IMR-90 (cell line): ENCODE measurements around the gene MGAT5B. TPM values are rescaled to one million over a fixed set of nuclear protein-coding genes. Genes with fewer than 3 reads are reported as not detected.

Experiments used
- ATAC-seq: fragments of 200-7000 bp; cut with Tn5 transposase; 2 replicates; pipeline ENCODE4 v1.9.1; 2020; ENCODE audit warnings: low read depth, mild to moderate bottlenecking, moderate library complexity
- BruUV-seq: library from RNA; stranded (reverse); fragments of 400-500 nt; replicated peaks from 2 replicates; lab custom pipeline; 2021; lab: Mats Ljungman, UMichigan
- CTCF ChIA-PET: fragments of 300-600 bp; formaldehyde crosslinking; extraction: SDS; loops from one replicate; lab custom pipeline; 2021; ENCODE audit warnings: antibody characterized with exemption; lab: Yijun Ruan, JAX
- POLR2A ChIA-PET: fragments of 300-600 bp; sonication (Branson Sonifier 250); formaldehyde crosslinking; loops from one replicate; lab custom pipeline; 2022; ENCODE audit warnings: antibody characterized with exemption; ENCODE audit not compliant: unreplicated experiment; lab: Charles Lee
- DNase-seq: peaks from one replicate; pipeline ENCODE4 v3.0.0; 2013
- H2AFZ ChIP-seq: replicated peaks from 2 replicates; pipeline ENCODE3; 2013; ENCODE audit warnings: low read length, mild to moderate bottlenecking; ENCODE audit not compliant: poor library complexity
- H2AK5ac ChIP-seq: 2 replicates; pipeline ENCODE4 v1.6.1; 2013; ENCODE audit warnings: low read depth, low read length, inconsistent platforms
- H2AK9ac ChIP-seq: replicated peaks from 2 replicates; pipeline ENCODE3; 2013; ENCODE audit warnings: mild to moderate bottlenecking, low read depth, low read length, moderate library complexity; ENCODE audit not compliant: poor library complexity
- H2BK120ac ChIP-seq: 2 replicates; pipeline ENCODE4 v1.6.1; 2013; ENCODE audit warnings: low read depth, low read length, inconsistent platforms
- H2BK15ac ChIP-seq: 3 replicates; pipeline ENCODE4 v1.6.1; 2013; ENCODE audit warnings: low read depth, low read length, inconsistent platforms
- H2BK20ac ChIP-seq: 2 replicates; pipeline ENCODE4 v1.6.1; 2013; ENCODE audit warnings: low read depth, mild to moderate bottlenecking, inconsistent platforms, low read length, moderate library complexity
- H2BK5ac ChIP-seq: 2 replicates; pipeline ENCODE4 v1.6.1; 2013; ENCODE audit warnings: mild to moderate bottlenecking, low read depth, low read length, inconsistent platforms; ENCODE audit not compliant: poor library complexity, severe bottlenecking
- H3K14ac ChIP-seq: replicated peaks from 2 replicates; pipeline ENCODE4 v1.6.1; 2013; ENCODE audit warnings: low read depth, low read length, inconsistent platforms
- H3K18ac ChIP-seq: 2 replicates; pipeline ENCODE4 v1.6.1; 2013; ENCODE audit warnings: low read depth, low read length, control low read depth
- H3K23ac ChIP-seq: 2 replicates; pipeline ENCODE4 v1.6.1; 2013; ENCODE audit warnings: low read depth, low read length, inconsistent platforms
- H3K27ac ChIP-seq: 2 replicates; pipeline ENCODE4 v1.5.1; 2013; ENCODE audit warnings: mild to moderate bottlenecking, control low read depth, low read length; ENCODE audit not compliant: insufficient read depth
- H3K27me3 ChIP-seq: 2 replicates; pipeline ENCODE4 v1.6.1; 2013; ENCODE audit warnings: low read length; ENCODE audit not compliant: control insufficient read depth, insufficient read depth
- H3K36me3 ChIP-seq: 2 replicates; pipeline ENCODE4 v1.6.1; 2013; ENCODE audit warnings: low read length, mixed read lengths; ENCODE audit not compliant: control insufficient read depth, insufficient read depth
- H3K4ac ChIP-seq: 2 replicates; pipeline ENCODE4 v1.6.1; 2013; ENCODE audit warnings: low read depth, low read length, inconsistent platforms
- H3K4me1 ChIP-seq: 2 replicates; pipeline ENCODE4 v1.6.1; 2013; ENCODE audit warnings: low read length, mixed read lengths; ENCODE audit not compliant: control insufficient read depth, insufficient read depth
- H3K4me2 ChIP-seq: 2 replicates; pipeline ENCODE4 v1.6.1; 2013; ENCODE audit warnings: low read depth, mild to moderate bottlenecking, control low read depth, low read length, moderate library complexity
- H3K4me3 ChIP-seq: 2 replicates; pipeline ENCODE4 v1.5.1; 2013; ENCODE audit warnings: low read depth, mild to moderate bottlenecking, control low read depth, low read length, moderate library complexity; ENCODE audit not compliant: insufficient read depth
- H3K56ac ChIP-seq: 2 replicates; pipeline ENCODE4 v1.6.1; 2013; ENCODE audit warnings: low read length, inconsistent platforms; ENCODE audit not compliant: insufficient read depth; ENCODE audit errors: extremely low read depth
- H3K79me1 ChIP-seq, 2 experiments: 2 replicates each; pipeline ENCODE4 v1.6.1; 2013; ENCODE audit warnings: low read length in 2 of 2, inconsistent platforms in 1 of 2, low read depth in 1 of 2
- H3K9ac ChIP-seq: 2 replicates; pipeline ENCODE4 v1.6.1; 2013; ENCODE audit warnings: low read depth, low read length, control low read depth
- H3K9me1 ChIP-seq: 2 replicates; pipeline ENCODE4 v1.6.1; 2013; ENCODE audit warnings: low read length, inconsistent platforms; ENCODE audit not compliant: insufficient read depth
- H3K9me3 ChIP-seq: 2 replicates; pipeline ENCODE4 v1.6.1; 2013; ENCODE audit warnings: low read length; ENCODE audit not compliant: control insufficient read depth, insufficient read depth
- H4K20me1 ChIP-seq: 2 replicates; pipeline ENCODE4 v1.6.1; 2013; ENCODE audit warnings: low read length, inconsistent platforms; ENCODE audit not compliant: insufficient read depth
- H4K5ac ChIP-seq: 2 replicates; pipeline ENCODE4 v1.6.1; 2013; ENCODE audit warnings: mild to moderate bottlenecking, low read depth, low read length, control low read depth
- H4K8ac ChIP-seq, 2 experiments: 2 replicates each; pipeline ENCODE4 v1.6.1; 2013; ENCODE audit warnings: low read depth in 2 of 2, low read length in 2 of 2, control low read depth in 1 of 2, inconsistent platforms in 1 of 2
- H4K91ac ChIP-seq: 2 replicates; pipeline ENCODE4 v1.6.1; 2013; ENCODE audit warnings: low read depth, low read length, inconsistent platforms; ENCODE audit not compliant: insufficient read depth
- BHLHE40 ChIP-seq: fragments of 150-350 bp; IDR thresholded peaks from 2 replicates; pipeline ENCODE4 v1.6.1; 2016; ENCODE audit warnings: mild to moderate bottlenecking, low read depth, low read length
- CTCF ChIP-seq: conservative IDR thresholded peaks from 2 replicates; pipeline ENCODE4 v1.5.1; 2012; ENCODE audit warnings: mild to moderate bottlenecking, low read depth, low read length, improper control_type of control experiment
- MAZ ChIP-seq: IDR thresholded peaks from 2 replicates; pipeline ENCODE4 v1.6.1; 2012; ENCODE audit warnings: low read depth, mild to moderate bottlenecking, low read length, improper control_type of control experiment, moderate library complexity, borderline replicate concordance
- WGBS, 2 experiments: methylation state at CpG; one replicate each; pipeline versions ENCODE4 v1.1.5 to v1.1.7; 2013; ENCODE audit warnings: missing lambda C conversion rate in 2 of 2; ENCODE audit not compliant: insufficient read length in 1 of 2; ENCODE audit errors: extremely low coverage in 2 of 2; 5-methylcytosine and 5-hydroxymethylcytosine counted together
- dilution Hi-C: fragments of 300-500 bp; cut with HindIII; formaldehyde crosslinking; loops from one replicate; pipeline ENCODE4 v1.14.3; 2018; ENCODE audit warnings: low sequenced_read_pairs; ENCODE audit not compliant: unreplicated experiment
- in situ Hi-C: fragments of 300-500 bp; cut with MboI; formaldehyde crosslinking; loops from 3 replicates; pipeline ENCODE4 v1.14.3; 2019; ENCODE audit warnings: low sequenced_read_pairs, inconsistent platforms, mixed read lengths
- intact Hi-C: fragments of 100-400 bp; cut with micrococcal nuclease; formaldehyde crosslinking; loops from 2 replicates; pipeline ENCODE4 v1.10.0; 2022
- polyA plus RNA-seq, 3 experiments: library from polyadenylated mRNA; depleted of rRNA; stranded (reverse); fragments of >200 nt; gene quantifications; 2 replicates each; pipeline ENCODE4 v1.2.3, GENCODE V29; 2012; ENCODE audit warnings: low replicate concordance in 1 of 3
- total RNA-seq: library from RNA; depleted of rRNA; stranded (reverse); fragments of >200 nt; gene quantifications from 2 replicates; pipeline ENCODE4 v1.2.3, GENCODE V29; 2012

The MGAT5B gene
- total and polyA plus RNA-seq, 2 of the 4 experiments (the other 2 are of a cell fraction): 0.54 to 2.0 TPM

DNA sequence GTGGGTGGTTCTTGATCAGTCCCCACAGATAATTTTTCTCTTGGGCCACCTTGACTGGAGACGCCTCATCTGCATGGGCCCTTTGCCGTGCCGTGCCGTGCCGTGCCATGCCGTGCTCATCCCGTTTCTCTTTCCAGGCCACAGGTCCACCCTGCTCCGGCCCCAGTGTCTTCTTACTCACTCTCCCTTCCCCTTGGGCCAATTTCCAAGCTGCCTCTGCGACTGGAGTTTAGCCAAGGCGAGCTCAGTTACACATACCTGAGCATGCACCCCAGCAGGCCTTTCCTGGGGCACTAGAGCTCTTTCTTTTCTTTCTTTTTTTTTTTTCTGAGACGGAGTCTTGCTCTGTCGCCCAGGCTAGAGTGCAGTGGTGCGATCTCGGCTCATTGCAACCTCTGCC, 40.5 kb upstream of the MGAT5B start:
- Histone ChIP-seq H2AK9ac (no peak overlapping the region), H3K56ac (no peak overlapping the region), H3K36me3 (no peaks in the 10 kb centered on the region), H3K23ac (no peak overlapping the region), H3K4me2 (no peak overlapping the region), H3K4ac (no peak overlapping the region), H2BK15ac (no peak overlapping the region), H4K91ac (no peak overlapping the region), H2BK20ac (no peak overlapping the region), H3K4me1 (no peaks in the 10 kb centered on the region), H3K79me1 (no peaks in the 10 kb centered on the region), H2AK5ac (no peak overlapping the region), H3K27me3 (peaks cover 23% of the 10 kb centered on the region), H3K9me3 (no peaks in the 10 kb centered on the region), H3K27ac (no peak overlapping the region), H2BK120ac (no peak overlapping the region), H4K20me1 (no peaks in the 10 kb centered on the region), H3K4me3 (no peak overlapping the region), H3K14ac (no peak overlapping the region), H2BK5ac (no peak overlapping the region), H3K9ac (no peak overlapping the region), H2AFZ (no peak overlapping the region), H3K18ac (no peak overlapping the region), H4K5ac (no peak overlapping the region), H3K9me1 (no peaks in the 10 kb centered on the region), H4K8ac (no peak overlapping the region)
- intact Hi-C loops (no loop called here), in situ Hi-C loops (no loop called here), dilution Hi-C loops (no loop called here)
- DNase-seq: no peak
- 79% methylated on average over 8 of the region's 14 CpGs; no CpG with 5 or more reads in 1 of the 2 experiments for WGBS, 2 experiments
- TF ChIP-seq BHLHE40 (no peak), MAZ (no peak), CTCF (no peak)
- ChIA-PET CTCF (interaction anchor here (0.8 kb wide), 1 partner anchor 40 kb away, joined by 3 read pairs; no protein-coding TSS in a partner anchor), POLR2A (no interaction called here)
- no peak for ATAC-seq
- no TSS peak for BruUV-seq
